C4-2B (cell line): ENCODE data around the gene TAS2R30.
A peak's percentile ranks its signal among the peaks of the same experiment; 100 is the strongest.

Source experiments
- H3K27ac ChIP-seq: fragments of 450-650 bp; 2 replicates; pipeline ENCODE4 v1.5.1; 2017
- ZFX ChIP-seq: fragments of 450-650 bp; IDR thresholded peaks from 2 replicates; pipeline ENCODE4 v1.6.1; 2017
- TF ChIP-seq, protein P1 (sequence below): fragments of 450-650 bp; conservative IDR thresholded peaks from 2 replicates; pipeline ENCODE4 v1.5.1; 2017; ENCODE audit warnings: mild to moderate bottlenecking

The TAS2R30 gene

DNA sequence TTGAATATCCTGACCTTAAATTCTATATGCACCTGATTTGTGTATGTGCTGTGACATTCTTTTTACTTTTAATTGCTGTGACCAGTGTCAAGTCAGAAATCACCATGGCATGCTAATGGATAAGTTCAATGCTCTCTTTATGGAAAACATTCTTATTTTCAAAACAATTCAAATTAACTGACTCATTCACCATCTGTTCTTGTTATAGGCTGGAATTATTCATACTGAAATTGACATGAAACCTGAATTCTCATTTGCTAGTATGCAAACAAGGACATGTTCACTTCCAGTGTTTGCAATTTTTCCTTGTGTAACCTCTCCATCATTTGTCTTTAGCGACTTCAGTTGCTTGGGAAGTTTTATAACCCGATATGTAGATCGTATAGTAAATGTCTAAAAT, at the start of gene TAS2R30:
TSS of gene TAS2R30 (minus strand) at position 340 of the 400 bp plus-strand sequence. CDS start 400 bp downstream, outside the sequence.
- no peak for TF ChIP-seq ZFX
- TF ChIP-seq, protein P1, sequence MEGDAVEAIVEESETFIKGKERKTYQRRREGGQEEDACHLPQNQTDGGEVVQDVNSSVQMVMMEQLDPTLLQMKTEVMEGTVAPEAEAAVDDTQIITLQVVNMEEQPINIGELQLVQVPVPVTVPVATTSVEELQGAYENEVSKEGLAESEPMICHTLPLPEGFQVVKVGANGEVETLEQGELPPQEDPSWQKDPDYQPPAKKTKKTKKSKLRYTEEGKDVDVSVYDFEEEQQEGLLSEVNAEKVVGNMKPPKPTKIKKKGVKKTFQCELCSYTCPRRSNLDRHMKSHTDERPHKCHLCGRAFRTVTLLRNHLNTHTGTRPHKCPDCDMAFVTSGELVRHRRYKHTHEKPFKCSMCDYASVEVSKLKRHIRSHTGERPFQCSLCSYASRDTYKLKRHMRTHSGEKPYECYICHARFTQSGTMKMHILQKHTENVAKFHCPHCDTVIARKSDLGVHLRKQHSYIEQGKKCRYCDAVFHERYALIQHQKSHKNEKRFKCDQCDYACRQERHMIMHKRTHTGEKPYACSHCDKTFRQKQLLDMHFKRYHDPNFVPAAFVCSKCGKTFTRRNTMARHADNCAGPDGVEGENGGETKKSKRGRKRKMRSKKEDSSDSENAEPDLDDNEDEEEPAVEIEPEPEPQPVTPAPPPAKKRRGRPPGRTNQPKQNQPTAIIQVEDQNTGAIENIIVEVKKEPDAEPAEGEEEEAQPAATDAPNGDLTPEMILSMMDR = no peak
- no peak within 1 kb of the TSS for H3K27ac ChIP-seq

DNA sequence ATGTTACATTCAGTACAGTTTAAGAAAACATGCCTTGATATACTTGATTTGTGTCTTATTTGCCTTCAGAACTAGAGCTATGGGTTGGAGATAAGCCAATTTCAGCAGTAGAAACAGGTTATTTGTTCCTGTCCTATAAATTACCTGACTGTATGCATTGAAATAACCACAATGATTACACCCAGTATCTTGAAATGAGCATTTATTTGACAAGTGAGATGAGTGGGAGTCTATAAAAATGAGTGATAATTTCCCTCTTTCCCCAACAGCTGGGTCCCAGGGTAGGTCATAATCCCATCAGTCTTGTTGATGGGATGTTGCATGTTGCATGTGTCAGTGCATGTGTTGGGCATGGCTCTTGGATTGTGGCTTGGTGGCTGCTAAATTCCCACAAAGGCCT, 48.6 kb upstream of the TAS2R30 start:
- TF ChIP-seq, protein P1 = no peak
- no peak for TF ChIP-seq ZFX
- H3K27ac ChIP-seq = no peak overlapping the region

DNA sequence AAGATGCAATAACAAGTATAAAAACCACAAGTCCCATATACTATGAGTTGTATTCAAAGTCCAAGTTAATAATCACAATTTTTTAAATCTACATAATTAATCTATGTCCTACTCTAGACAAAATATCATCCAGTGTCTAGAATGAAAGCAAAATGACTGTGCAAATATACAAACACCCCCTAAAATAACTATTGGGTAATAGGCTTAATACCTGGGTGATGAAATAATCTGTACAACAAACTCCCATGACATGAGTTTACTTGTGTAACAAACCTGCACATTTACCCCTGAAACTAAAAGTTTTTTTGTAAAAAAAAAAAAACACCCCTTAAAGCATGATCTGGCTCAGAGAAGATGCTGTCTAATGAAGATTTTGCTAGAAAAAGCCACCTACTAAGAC, 48.1 kb upstream of the TAS2R30 start:
- H3K27ac ChIP-seq = no peak overlapping the region
- TF ChIP-seq, protein P1 = no peak
- TF ChIP-seq ZFX = no peak

DNA sequence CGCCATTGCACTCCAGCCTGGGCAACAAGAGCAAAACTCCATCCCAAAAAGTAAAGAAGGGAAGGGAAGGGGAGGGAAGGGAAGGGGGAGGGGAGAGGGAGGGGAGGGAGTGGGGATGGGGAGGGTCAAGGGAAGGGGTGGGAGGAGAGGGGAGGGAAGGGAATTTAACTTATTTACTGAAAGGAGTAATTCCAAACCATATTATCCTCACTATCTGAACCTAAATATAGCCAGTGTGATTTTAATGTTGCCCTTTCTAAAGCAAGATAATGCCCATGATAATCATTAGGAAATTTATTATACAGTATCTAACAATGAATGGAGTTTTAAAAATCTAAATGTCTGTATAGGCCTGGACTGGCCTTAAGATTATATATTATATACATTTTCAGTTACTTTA, 43.8 kb upstream of the TAS2R30 start:
- TF ChIP-seq, protein P1 = no peak
- TF ChIP-seq ZFX = no peak
- H3K27ac ChIP-seq = no peak overlapping the region

DNA sequence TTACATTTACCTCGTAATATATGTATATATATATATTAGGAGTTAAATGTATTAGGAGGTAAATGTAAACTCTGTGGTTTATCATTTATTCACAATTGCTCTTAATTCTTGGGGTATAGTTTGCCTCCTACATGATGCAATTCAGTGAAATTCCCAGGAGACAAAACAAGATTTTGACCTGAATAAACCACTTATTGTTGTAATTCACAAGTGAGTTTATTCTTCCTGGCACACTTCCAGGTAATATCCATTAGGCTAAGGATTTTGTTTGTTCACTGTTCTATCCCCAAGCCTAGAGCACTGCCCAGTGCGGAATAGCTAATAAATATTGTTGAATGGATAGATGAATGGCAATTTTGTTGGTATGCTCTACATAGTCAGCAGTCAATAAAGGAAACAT, 39.6 kb upstream of the TAS2R30 start:
- TF ChIP-seq ZFX = no peak
- TF ChIP-seq, protein P1 = no peak
- no peak overlapping the region for H3K27ac ChIP-seq

- peak overlapping the region; percentile 99 for H3K27ac ChIP-seq
- TF ChIP-seq ZFX = no peak
- TF ChIP-seq, protein P1 = no peak
These were observed 37.7 kb upstream of the TAS2R30 start for GRCh38 chr12:11171969-11172675.

DNA sequence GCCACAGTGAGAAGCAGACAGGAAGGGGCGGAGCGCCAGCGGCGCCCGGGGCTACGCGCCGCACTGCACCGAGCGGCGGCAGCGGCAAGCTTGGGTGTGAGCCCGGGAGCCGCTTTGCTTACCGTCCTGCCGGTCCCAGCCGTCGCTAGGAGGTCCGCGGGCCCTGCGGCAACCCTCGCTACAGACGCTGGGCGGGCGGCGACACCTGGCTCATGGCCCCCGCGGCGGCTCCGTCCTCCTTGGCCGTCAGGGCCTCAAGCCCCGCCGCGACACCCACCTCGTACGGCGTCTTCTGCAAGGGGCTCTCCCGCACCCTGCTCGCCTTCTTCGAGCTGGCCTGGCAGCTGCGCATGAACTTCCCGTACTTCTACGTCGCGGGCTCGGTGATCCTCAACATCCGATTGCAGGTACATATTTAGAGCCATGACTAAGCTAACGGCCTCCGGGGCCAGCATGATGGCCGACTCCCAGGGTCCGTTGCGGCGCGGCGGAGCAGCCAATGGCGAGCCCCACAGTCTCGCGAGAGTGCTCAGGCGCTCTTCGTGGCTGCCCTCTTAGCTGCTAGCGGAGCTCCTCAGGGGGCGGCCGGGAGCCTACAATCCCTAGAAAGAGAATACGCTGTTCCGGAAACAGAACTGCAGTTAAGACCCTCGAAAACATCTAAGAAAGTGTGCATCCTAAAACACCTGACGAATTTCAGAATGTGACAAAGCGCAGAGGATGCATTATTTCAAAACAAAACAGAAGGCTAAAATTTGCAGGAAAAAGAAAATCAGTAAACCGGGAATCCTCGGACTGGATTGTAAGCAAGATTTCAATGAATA, 36.9 kb upstream of the TAS2R30 start, which contains the start of gene SMIM10L1:
TSS of gene SMIM10L1 (plus strand) at position 50 of the 824 bp plus-strand sequence. CDS start at position 213, 163 bp downstream.
- TF ChIP-seq ZFX = peak; percentile 91
- TF ChIP-seq, protein P1 = no peak; the same call in 1 of the 2 replicates
- peak within 1 kb of the TSS; percentile 99 for H3K27ac ChIP-seq
